Hematopoietic multipotent progenitor cell treated with erythropoietin and hydrocortisone succinate and interleukin-3 and kit ligand, for 8 days (in vitro differentiated cells): ENCODE measurements around the gene VEGFA.

Source experiments
- DNase-seq: peaks from one replicate; pipeline ENCODE4 v3.0.0-alpha.2; 2015

VEGFA gene

GRCh38 chr6:43773980-43774775 is 4.2 kb downstream of the VEGFA start:
- DNase-seq = no peak

- peak; percentile 86 for DNase-seq
Observed at GRCh38 chr6:43774776-43775534, 4.9 kb downstream of the VEGFA start.

GRCh38 chr6:43775535-43775885 is 5.5 kb downstream of the VEGFA start:
- no peak for DNase-seq

GRCh38 chr6:43776115-43776798 is 6.2 kb downstream of the VEGFA start:
- peak; percentile 82 for DNase-seq

- no peak for DNase-seq
Observed at GRCh38 chr6:43776799-43777776, 7.1 kb downstream of the VEGFA start.

GRCh38 chr6:43778131-43778855 is 8.3 kb downstream of the VEGFA start:
- DNase-seq = no peak

- DNase-seq = no peak
Observed at GRCh38 chr6:43778976-43779851, 9.2 kb downstream of the VEGFA start.

- no peak for DNase-seq
Observed at GRCh38 chr6:43779852-43780236, 9.8 kb downstream of the VEGFA start.

- DNase-seq = no peak
Observed at GRCh38 chr6:43780293-43780692, 10.3 kb downstream of the VEGFA start.

- DNase-seq = no peak
Observed at GRCh38 chr6:43780941-43781928, 11.2 kb downstream of the VEGFA start.

- DNase-seq = no peak
Observed at GRCh38 chr6:43781941-43782704, 12.1 kb downstream of the VEGFA start.

- no peak for DNase-seq
Observed at GRCh38 chr6:43782764-43783513, 12.9 kb downstream of the VEGFA start.

- no peak for DNase-seq
Observed at GRCh38 chr6:43784049-43784855, 14.2 kb downstream of the VEGFA start.

- DNase-seq = no peak
Observed at GRCh38 chr6:43785220-43785752, 15.3 kb downstream of the VEGFA start.

- DNase-seq = no peak
Observed at GRCh38 chr6:43785904-43786303, 15.9 kb downstream of the VEGFA start.

- DNase-seq = peak; percentile 53
Observed at GRCh38 chr6:43786664-43787329, 16.8 kb downstream of the VEGFA start.
